Activated CD4-positive, alpha-beta memory T cell treated with anti-CD3 and anti-CD28 coated beads for 36 hours (primary cell): ENCODE results near the gene JDP2. TPM values are rescaled to one million over a fixed set of nuclear protein-coding genes. Genes with fewer than 3 reads are reported as not detected.

Source experiments
- CTCF ChIA-PET: fragments of 350-600 bp; sonication (Branson Sonifier 250); formaldehyde crosslinking; loops from one replicate; lab custom pipeline; 2021; ENCODE audit warnings: antibody characterized with exemption, inconsistent platforms; lab: Charles Lee
- POLR2A ChIA-PET: fragments of 350-600 bp; sonication (Branson Sonifier 250); formaldehyde crosslinking; loops from one replicate; lab custom pipeline; 2021; ENCODE audit warnings: antibody characterized with exemption; lab: Charles Lee
- DNase-seq: peaks from one replicate; pipeline ENCODE4 v3.0.0-alpha.2; 2020
- H3K27ac Mint-ChIP-seq: one replicate; pipeline ENCODE4 v1.8.0; 2021; ENCODE audit warnings: mixed read lengths
- H3K27me3 Mint-ChIP-seq: one replicate; pipeline ENCODE4 v1.8.0; 2021; ENCODE audit warnings: mixed read lengths
- H3K36me3 Mint-ChIP-seq: one replicate; pipeline ENCODE4 v1.8.0; 2021; ENCODE audit warnings: mixed read lengths
- H3K4me1 Mint-ChIP-seq: one replicate; pipeline ENCODE4 v1.8.0; 2021; ENCODE audit warnings: low read depth, mixed read lengths
- H3K4me3 Mint-ChIP-seq: one replicate; pipeline ENCODE4 v1.8.0; 2021; ENCODE audit warnings: mild to moderate bottlenecking, mixed read lengths
- H3K9me3 Mint-ChIP-seq: one replicate; pipeline ENCODE4 v1.8.0; 2021; ENCODE audit warnings: mixed read lengths
- intact Hi-C: fragments of 100-400 bp; cut with micrococcal nuclease; formaldehyde crosslinking; loops from one replicate; pipeline ENCODE4 v1.15.1; 2023
- total RNA-seq, 2 experiments: library from RNA; stranded (reverse); gene quantifications; one replicate each; pipeline ENCODE4 v1.2.3, GENCODE V29; 2021

JDP2 gene
- total RNA-seq, 2 experiments from 2014 or later = 1.7 to 1.8 TPM

DNA sequence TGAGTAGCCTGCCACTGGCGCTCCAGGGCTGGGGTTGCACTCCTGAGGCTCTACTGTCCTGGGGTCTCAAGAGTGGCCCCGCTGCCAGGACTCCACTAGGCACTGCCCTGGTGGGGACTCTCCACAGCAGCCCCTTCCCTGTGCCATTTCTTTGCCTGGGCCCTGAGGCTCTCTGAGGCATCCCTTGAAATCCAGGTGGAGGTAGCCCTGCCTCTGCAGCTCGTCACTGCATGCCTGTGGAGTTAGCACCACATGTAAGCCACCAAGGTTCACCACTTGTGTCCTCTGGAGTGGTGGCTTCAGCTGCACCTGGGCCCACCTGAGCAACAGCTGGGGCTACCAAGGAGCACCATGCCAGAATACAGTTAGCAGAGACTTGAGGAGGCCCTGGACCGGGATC is 54.5 kb downstream of the JDP2 start:
- peaks cover 5% of the 10 kb centered on the region for H3K27me3 Mint-ChIP-seq
- H3K9me3 Mint-ChIP-seq = no peaks in the 10 kb centered on the region
- intact Hi-C loops = no loop called here
- no peak overlapping the region for H3K27ac Mint-ChIP-seq
- peaks cover 12% of the 10 kb centered on the region for H3K4me1 Mint-ChIP-seq
- no peaks in the 10 kb centered on the region for H3K36me3 Mint-ChIP-seq
- ChIA-PET POLR2A (no interaction called here), CTCF (no interaction called here)
- DNase-seq = no peak
- H3K4me3 Mint-ChIP-seq = no peak overlapping the region

DNA sequence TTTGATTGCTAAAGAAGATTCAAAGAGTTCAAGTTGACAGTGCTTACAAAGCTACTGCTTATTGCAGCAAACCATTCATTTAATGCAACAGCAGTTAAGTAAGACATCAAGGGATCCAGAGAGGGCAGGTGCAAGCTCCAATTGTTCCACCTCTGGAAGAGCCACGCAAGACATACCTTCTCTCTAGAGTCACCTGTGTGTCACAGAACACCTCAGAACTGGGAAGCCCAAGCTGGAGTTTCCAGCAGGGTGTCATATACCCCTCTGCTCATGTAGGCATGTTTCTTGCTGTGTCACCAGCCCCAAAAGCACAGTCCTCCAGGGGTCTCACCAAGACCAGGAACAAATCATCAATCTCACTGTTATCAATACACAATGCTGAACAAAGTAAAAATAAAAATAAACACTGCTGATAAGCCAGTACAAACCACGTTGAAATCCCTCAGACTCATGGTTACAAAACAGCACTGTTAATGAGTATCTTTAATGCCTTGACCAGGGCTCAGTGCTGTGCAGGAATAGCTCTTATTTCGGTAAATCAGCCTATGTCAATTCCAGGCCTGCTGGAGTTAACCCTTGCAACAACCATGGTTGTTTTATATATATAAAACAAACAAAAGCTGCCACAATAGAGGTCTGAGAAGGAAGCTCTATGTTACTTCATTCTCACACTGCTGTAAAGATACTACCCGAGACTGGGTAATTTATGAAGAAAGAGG is 57.0 kb downstream of the JDP2 start:
- H3K36me3 Mint-ChIP-seq = no peaks in the 10 kb centered on the region
- peaks cover 22% of the 10 kb centered on the region for H3K4me1 Mint-ChIP-seq
- H3K9me3 Mint-ChIP-seq = no peaks in the 10 kb centered on the region
- DNase-seq = no peak
- ChIA-PET POLR2A (no interaction called here), CTCF (interaction anchor here (0.6 kb wide), 1 partner anchor 139 kb away, joined by 3 read pairs; no protein-coding TSS in a partner anchor)
- intact Hi-C loops = loop anchor here (5.0 kb wide), 3 partner anchors 37 to 358 kb away; partner anchors contain the start of genes BATF, JDP2 and NEK9
- H3K27me3 Mint-ChIP-seq = peaks cover 3% of the 10 kb centered on the region
- H3K4me3 Mint-ChIP-seq = no peak overlapping the region
- H3K27ac Mint-ChIP-seq = no peak overlapping the region

DNA sequence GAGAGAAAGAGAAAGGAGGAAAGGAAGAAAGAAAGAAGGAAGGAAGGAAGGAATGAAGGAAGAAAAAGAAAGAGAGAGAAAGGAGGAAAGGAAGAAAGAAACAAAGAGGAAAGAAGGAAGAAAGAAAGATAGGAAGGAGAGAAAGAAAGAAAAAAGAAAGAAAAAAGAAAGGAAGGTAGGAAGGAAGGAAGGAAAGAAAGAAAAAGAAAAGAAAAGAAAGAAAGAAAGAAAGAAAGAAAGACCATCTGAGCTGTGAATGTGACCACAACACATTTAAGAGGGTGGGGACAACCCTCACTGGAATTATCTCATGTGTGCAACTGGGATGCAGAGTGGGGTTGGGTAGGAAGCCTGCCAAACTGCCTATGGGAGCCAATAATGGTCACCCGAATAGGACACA is 58.5 kb downstream of the JDP2 start:
- Mint-ChIP-seq H3K9me3 (peaks cover 3% of the 10 kb centered on the region), H3K36me3 (no peaks in the 10 kb centered on the region), H3K4me1 (peaks cover 22% of the 10 kb centered on the region), H3K27me3 (peaks cover 2% of the 10 kb centered on the region), H3K4me3 (no peak overlapping the region), H3K27ac (no peak overlapping the region)
- POLR2A ChIA-PET = interaction anchor here (1.2 kb wide), 1 partner anchor 75 kb away, joined by 3 read pairs; no protein-coding TSS in a partner anchor
- DNase-seq = no peak
- CTCF ChIA-PET = interaction anchor here (0.7 to 4.0 kb wide), 5 partner anchors 28 to 369 kb away, joined by 3 to 98 read pairs (median 6); no protein-coding TSS in a partner anchor
- intact Hi-C loops = loop anchor here (5.0 kb wide), 3 partner anchors 36 to 359 kb away; partner anchors contain the start of genes BATF, JDP2 and NEK9

DNA sequence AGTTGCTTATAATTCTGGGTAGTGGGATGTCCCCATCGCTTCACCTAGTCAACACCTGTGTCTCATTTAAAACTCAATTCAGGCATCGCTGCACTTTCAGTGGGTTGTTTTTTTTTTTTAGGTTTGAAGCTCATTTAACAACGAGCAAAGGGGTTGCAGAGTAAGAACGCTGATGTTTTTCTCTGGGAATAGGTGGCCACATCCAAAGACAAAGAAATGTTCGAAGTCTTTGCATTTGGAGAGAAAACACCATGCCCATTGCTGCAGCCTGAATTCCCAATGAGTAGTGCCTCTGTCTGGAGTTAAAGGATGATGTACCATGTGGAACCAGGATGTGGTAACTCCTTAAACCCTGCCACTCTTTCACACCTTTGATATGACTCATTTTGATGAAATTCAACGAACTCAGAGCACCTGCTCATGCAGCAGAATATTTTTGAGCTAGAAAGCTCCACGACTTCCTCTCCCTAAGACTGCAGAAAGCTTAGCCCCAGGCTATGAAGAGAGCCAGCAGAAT is 59.4 kb downstream of the JDP2 start:
- CTCF ChIA-PET = interaction anchor here (0.6 to 4.0 kb wide), 13 partner anchors 10 to 1218 kb away, joined by 3 to 98 read pairs (median 5); partner anchors contain the start of gene BATF
- peaks cover 3% of the 10 kb centered on the region for H3K9me3 Mint-ChIP-seq
- peak overlapping the region; percentile 62 for H3K27ac Mint-ChIP-seq
- intact Hi-C loops = loop anchor here (1.0 to 5.0 kb wide), 5 partner anchors 35 to 360 kb away; partner anchors contain the start of genes BATF, JDP2 and NEK9
- no peaks in the 10 kb centered on the region for H3K36me3 Mint-ChIP-seq
- POLR2A ChIA-PET = interaction anchor here (0.7 to 1.3 kb wide), 5 partner anchors 10 to 74 kb away, joined by 3 to 8 read pairs (median 3); no protein-coding TSS in a partner anchor
- H3K4me1 Mint-ChIP-seq = peaks cover 22% of the 10 kb centered on the region
- H3K4me3 Mint-ChIP-seq = no peak overlapping the region
- DNase-seq = peak; percentile 25
- H3K27me3 Mint-ChIP-seq = peaks cover 2% of the 10 kb centered on the region

DNA sequence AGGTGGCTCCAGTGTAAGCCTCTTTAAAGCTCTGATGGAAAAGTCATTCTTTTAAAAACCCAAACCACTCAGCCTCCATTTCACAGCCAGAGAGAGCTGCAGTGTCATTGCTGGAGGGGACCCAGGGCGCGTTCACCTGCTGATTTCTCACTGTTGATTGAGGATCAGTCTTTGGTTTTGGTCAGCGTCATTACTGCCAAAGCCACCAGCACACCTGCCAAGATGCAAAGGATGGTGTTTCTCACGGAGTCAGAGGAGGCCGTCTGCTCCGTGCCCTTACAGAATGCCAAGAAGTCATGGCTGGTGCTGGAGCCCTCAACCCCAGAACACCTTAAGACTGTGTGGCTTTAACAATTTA is 61.6 kb downstream of the JDP2 start:
- POLR2A ChIA-PET = interaction anchor here (0.6 to 1.2 kb wide), 3 partner anchors 32 to 77 kb away, joined by 3 to 7 read pairs (median 4); no protein-coding TSS in a partner anchor
- peaks cover 38% of the 10 kb centered on the region for H3K4me1 Mint-ChIP-seq
- H3K27ac Mint-ChIP-seq = peak overlapping the region; percentile 40
- peaks cover 3% of the 10 kb centered on the region for H3K9me3 Mint-ChIP-seq
- peaks cover 2% of the 10 kb centered on the region for H3K27me3 Mint-ChIP-seq
- H3K36me3 Mint-ChIP-seq = no peaks in the 10 kb centered on the region
- peak; percentile 34 for DNase-seq
- intact Hi-C loops = loop anchor here (5.0 kb wide), 3 partner anchors 33 to 362 kb away; partner anchors contain the start of genes BATF, JDP2 and NEK9
- CTCF ChIA-PET = interaction anchor here (0.6 to 4.0 kb wide), 47 partner anchors 8 to 381 kb away, joined by 3 to 98 read pairs (median 4); partner anchors contain the start of genes BATF and FLVCR2
- H3K4me3 Mint-ChIP-seq = no peak overlapping the region

DNA sequence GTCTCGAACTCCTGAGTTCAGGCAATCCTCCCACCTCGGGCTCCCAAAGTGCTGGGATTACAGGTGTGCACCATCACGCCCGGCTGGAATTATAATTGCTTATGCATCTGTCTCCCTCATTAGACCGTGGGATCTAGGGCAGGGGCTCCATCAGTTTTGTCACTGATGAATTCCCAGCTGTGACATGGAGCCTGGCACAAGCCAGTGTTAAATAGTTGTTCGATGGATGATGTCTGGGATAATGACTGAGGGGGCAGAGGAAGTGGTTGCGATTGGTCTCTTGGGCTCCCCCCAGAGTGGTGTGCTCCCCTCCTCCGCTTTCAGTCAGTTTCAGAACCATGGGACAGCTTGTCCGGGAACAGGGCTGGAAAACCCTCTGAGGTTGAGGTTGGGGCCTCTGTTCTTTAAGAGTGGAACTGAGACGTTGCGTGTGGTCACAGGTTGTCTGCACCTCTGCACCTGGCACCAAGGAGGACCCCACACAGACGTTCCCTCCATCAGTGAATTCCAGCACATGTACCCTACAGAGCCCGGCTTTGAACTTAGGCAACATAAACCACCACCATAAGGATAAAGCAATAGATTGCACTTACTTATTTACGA is 63.7 kb downstream of the JDP2 start:
- no peak for DNase-seq
- Mint-ChIP-seq H3K27me3 (peaks cover 2% of the 10 kb centered on the region), H3K9me3 (peaks cover 3% of the 10 kb centered on the region), H3K27ac (no peak overlapping the region), H3K4me1 (peaks cover 54% of the 10 kb centered on the region), H3K4me3 (no peak overlapping the region), H3K36me3 (no peaks in the 10 kb centered on the region)
- ChIA-PET POLR2A (no interaction called here), CTCF (interaction anchor here (0.9 to 2.0 kb wide), 4 partner anchors 70 to 183 kb away, joined by 4 to 6 read pairs (median 5); no protein-coding TSS in a partner anchor)
- intact Hi-C loops = no loop called here

DNA sequence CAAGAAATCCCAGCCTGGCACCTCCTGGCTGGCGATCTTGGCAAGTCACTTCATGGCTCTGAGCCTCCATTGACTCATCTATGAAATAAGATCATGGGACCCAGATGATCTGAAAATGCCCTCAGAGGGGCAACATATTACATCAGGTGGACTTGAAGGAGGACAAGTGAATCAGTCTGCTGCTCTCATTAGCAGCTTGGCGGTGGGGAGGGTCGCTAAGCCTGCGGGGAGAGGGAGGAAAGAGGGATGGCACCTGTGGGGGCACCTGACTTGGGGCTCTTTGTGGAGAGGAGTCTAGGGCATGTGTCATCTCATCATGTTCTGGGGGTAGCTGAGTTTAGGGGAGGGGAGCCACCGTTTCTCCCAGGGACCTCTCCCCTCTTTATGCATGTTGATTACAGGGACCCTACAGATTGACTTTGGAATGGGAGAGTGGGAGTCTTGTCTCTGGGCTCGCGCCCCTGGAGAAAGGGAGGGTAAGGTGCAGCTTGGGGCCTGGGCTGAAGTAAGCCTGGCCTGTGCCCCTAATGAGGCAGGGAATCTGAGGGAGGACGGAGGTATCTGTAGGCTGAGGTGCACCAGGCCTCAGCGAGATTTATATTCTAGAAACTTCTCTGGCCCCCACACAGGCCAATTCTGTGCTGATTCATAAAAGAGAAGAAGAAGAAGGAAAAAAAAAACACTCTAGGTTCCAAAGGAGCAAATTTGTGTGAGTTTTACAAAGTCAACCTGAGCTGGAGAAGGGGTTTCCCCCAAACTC is 65.2 kb downstream of the JDP2 start:
- ChIA-PET CTCF (interaction anchor here (0.8 to 2.0 kb wide), 5 partner anchors 30 to 84 kb away, joined by 3 to 7 read pairs (median 6); partner anchors contain the start of gene BATF), POLR2A (interaction anchor here (0.9 kb wide), 1 partner anchor 69 kb away, joined by 3 read pairs; no protein-coding TSS in a partner anchor)
- Mint-ChIP-seq H3K27ac (peak overlapping the region; percentile 73), H3K27me3 (no peaks in the 10 kb centered on the region), H3K4me3 (no peak overlapping the region), H3K4me1 (peaks cover 58% of the 10 kb centered on the region), H3K9me3 (peaks cover 3% of the 10 kb centered on the region), H3K36me3 (no peaks in the 10 kb centered on the region)
- intact Hi-C loops = loop anchor here (1.0 kb wide), 2 partner anchors 17 to 69 kb away; no protein-coding TSS in a partner anchor
- peak; percentile 24 for DNase-seq

DNA sequence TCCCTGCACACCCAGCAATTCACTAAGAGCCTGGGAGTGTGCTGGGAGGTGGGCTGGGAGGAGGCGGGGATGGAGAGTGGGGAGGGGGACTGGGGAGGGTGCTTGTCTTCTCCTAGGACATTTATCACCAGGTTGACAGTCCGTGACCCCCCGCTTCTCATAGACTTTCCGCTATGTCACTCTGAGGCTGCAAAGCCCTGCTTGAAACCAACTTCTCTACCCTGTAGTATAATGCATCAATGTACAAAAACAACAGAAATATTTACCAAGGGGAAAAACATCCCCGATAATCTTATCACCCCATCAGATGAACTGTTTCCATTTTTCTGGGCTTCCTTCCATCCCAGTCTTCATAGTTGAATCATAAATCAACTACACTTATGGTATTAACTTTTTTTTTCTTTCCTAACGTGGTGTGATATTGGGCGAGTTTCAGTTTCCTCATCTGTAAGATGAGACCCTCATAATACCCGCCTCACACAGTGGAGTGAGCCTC is 65.8 kb downstream of the JDP2 start:
- Mint-ChIP-seq H3K27me3 (no peaks in the 10 kb centered on the region), H3K4me3 (no peak overlapping the region), H3K4me1 (peaks cover 56% of the 10 kb centered on the region), H3K36me3 (no peaks in the 10 kb centered on the region), H3K27ac (peak overlapping the region; percentile 73), H3K9me3 (peaks cover 3% of the 10 kb centered on the region)
- POLR2A ChIA-PET = interaction anchor here (0.9 kb wide), 1 partner anchor 68 kb away, joined by 3 read pairs; no protein-coding TSS in a partner anchor
- intact Hi-C loops = loop anchor here (1.0 to 2.0 kb wide), 3 partner anchors 17 to 167 kb away; partner anchors contain the start of genes ERG28 and TTLL5
- DNase-seq = peak; percentile 36
- CTCF ChIA-PET = interaction anchor here (0.8 to 1.6 kb wide), 3 partner anchors 29 to 73 kb away, joined by 3 to 7 read pairs (median 4); partner anchors contain the start of gene BATF

DNA sequence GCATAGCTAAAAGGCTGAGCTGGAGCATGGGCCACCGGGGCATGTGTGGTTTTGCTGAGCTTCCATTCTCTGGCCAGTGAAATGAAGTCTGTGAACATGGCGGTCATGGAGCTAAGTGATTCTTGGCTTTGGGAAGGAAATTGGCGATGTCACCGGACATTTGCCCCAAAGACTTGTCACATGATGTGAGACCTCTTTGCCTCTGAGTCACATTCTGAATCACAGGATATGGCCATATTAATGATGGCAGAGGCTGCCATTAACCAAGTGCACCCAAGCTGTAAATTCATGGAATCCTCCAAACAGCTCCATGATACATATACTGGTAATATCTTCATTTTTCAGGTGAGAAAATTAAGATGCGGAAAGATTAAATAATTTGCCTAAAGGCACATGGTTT is 67.1 kb downstream of the JDP2 start:
- Mint-ChIP-seq H3K36me3 (no peaks in the 10 kb centered on the region), H3K27ac (peak overlapping the region; percentile 66), H3K27me3 (no peaks in the 10 kb centered on the region), H3K4me1 (peaks cover 54% of the 10 kb centered on the region), H3K4me3 (no peak overlapping the region), H3K9me3 (peaks cover 3% of the 10 kb centered on the region)
- intact Hi-C loops = loop anchor here (1.0 to 2.0 kb wide), 2 partner anchors 20 to 166 kb away; partner anchors contain the start of genes ERG28 and TTLL5
- POLR2A ChIA-PET = interaction anchor here (1.2 to 3.6 kb wide), 5 partner anchors 20 to 71 kb away, joined by 4 to 31 read pairs (median 4); partner anchors contain the start of gene BATF
- DNase-seq = no peak
- CTCF ChIA-PET = interaction anchor here (0.8 to 2.5 kb wide), 12 partner anchors 14 to 200 kb away, joined by 3 to 10 read pairs (median 4); no protein-coding TSS in a partner anchor

DNA sequence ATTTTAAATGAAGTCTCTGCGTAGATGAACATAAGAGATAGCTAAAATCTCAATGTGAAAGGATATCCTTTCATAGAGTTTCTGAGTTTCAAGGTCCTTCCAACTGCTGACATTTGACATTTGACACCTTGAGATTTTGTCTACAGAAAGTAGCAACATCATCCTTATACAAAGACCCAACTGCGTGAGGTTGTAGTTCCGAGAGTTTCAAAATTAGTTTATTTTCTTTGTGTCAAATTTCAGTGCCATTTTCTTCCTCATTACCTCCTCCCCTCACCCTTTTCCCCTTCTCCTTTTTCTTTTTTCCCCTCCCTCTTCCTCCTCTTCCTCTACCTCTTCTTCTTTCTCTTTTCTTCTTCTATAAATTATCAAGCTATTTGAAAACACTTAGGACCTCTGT is 67.6 kb downstream of the JDP2 start:
- peaks cover 3% of the 10 kb centered on the region for H3K9me3 Mint-ChIP-seq
- no peaks in the 10 kb centered on the region for H3K27me3 Mint-ChIP-seq
- POLR2A ChIA-PET = interaction anchor here (1.2 to 3.6 kb wide), 5 partner anchors 20 to 71 kb away, joined by 4 to 31 read pairs (median 4); partner anchors contain the start of gene BATF
- CTCF ChIA-PET = interaction anchor here (0.8 to 4.5 kb wide), 13 partner anchors 7 to 200 kb away, joined by 3 to 36 read pairs (median 5); no protein-coding TSS in a partner anchor
- no peak overlapping the region for H3K4me3 Mint-ChIP-seq
- peak overlapping the region; percentile 66 for H3K27ac Mint-ChIP-seq
- no peak for DNase-seq
- intact Hi-C loops = loop anchor here (1.0 to 2.0 kb wide), 2 partner anchors 20 to 165 kb away; partner anchors contain the start of genes ERG28 and TTLL5
- no peaks in the 10 kb centered on the region for H3K36me3 Mint-ChIP-seq
- peaks cover 54% of the 10 kb centered on the region for H3K4me1 Mint-ChIP-seq
